ENCODE measurements around the gene TRAPPC2L.
"Not testable (repeated sequence)": the region's sequence is repeated elsewhere in the genome, so short reads cannot be mapped to it uniquely, and the experiment has no call there.

The TRAPPC2L gene

GRCh38 chr16:88819126-88819525, 37.8 kb upstream of the TRAPPC2L start:
- no peak for DNase-seq

GRCh38 chr16:88820385-88821025, 36.4 kb upstream of the TRAPPC2L start:
- DNase-seq = no peak

DNA sequence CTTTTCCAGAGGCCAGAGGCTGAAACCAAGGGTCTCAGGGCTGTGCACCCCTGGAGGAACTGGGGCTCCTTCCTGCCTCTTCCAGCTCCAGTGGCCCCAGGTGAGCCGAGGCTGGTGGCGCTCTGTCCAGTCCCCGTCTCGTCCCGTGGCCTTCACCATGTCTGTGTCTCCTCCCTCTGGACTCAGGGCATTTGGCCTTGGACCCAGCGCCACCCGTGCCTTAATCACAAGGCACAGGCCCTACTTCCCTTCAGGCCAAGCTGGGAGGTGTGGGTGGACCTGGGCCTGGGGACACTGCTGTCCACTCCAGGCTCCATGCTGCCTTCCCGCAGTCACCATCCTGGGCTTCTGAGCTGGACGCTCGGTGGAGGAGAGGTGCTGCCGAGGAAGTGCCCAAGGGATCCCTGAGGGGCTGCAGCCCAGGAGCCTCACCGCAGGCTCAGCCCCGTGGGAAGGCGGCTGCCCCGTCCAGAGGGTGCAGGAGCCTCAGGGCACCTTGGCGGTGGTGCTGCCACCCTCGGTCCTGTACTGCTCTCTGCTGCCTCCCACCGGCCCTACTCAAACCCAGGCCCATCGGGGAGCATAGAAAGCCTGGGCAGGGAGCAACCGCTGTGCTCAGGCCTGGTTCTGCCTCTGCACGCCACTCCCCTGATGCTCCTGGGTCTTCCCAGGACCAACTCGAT, 35.6 kb upstream of the TRAPPC2L start:
- no peak for DNase-seq

DNA sequence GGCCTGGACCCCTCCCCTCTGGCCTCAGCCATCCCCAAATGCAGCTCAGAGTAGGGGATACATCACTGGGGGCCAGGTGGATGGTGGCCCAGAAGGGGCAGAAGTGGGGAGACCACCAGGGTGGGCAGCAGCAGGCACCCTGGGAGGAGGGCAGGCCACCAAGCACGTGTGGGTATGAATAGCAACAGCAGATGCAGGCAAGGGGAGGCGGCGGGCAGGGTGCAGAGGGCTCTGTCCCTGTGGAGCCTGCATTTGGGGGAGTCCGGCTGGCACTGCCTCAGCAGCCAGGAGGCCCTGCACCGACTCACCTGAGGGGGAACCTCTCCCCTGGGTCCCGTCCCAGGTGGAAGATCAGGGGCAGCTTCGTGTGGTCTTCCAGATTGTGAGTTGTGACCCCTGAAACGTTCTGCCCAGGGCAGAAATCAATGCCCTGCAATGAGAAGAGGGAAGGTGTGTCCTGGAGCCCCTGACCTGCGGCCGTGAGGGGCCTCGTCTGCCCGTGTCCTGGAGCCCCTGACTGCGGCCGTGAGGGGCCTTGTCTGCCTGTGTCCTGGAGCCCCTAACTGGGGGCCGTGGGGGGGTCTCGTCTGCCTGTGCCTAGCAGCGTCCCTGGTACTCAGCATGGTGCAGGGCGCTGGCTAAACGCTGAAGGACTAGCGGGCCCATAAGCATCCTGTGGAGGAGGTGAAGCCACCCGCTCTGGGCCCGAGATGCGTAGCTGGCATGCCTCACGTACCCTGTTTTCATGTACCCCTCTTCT, 34.5 kb upstream of the TRAPPC2L start:
- no peak for DNase-seq

DNA sequence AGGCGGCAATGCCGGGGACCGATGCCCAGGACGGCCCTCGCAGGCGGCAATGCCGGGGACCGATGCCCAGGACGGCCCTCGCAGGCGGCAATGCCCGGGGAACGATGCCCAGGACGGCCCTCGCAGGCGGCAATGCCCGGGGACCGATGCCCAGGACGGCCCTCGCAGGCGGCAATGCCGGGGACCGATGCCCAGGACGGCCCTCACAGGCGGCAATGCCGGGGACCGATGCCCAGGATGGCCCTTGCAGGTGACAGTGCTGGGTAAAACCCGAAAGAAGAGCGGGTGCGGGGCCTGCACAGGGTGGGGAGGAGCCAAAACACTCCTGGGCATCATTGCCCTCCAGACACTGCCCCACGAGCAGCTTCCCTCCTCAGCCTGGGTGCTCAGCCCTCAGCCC, 33.3 kb upstream of the TRAPPC2L start:
- DNase-seq = not testable (repeated sequence)

DNA sequence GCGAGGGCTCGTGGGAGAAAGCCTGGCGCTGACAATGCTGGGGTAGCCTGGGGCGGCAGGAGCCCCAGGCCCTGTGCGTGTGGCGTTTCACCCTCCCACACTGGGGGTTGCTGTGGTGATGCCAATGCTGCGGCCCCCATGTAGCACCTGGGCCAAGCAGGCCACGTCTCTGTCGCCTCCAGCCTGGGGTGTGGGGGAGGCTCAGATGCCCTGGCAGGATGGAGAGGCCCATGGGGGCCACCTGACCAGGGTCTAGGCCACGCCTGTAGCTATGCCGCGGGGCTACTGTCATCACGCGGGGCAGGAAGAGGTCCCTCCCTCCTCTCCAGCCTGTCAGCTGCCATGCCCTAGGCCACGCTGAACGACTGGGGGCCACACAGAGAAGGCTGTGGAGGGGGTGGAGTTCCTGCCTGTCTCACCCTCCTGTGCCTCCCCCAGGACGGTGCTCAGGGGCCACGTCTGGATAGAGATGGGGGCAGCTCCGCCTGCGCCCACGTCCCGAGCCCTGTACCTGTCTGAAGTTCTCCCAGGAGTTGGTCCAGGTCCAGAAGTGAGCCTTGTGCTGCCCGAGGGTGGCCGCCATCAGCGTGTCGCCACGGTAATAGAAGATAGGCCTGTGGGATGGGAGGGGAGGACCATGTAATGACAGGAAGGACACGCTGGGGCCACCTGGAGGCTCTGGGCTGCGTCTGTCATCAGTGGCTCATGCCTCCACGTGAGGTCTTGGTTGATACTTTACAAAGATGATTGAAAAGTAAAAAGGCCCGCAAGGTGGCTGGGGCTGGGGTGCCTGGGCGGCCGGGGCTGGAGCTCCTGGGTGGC, 32.5 kb upstream of the TRAPPC2L start:
- no peak for DNase-seq

DNA sequence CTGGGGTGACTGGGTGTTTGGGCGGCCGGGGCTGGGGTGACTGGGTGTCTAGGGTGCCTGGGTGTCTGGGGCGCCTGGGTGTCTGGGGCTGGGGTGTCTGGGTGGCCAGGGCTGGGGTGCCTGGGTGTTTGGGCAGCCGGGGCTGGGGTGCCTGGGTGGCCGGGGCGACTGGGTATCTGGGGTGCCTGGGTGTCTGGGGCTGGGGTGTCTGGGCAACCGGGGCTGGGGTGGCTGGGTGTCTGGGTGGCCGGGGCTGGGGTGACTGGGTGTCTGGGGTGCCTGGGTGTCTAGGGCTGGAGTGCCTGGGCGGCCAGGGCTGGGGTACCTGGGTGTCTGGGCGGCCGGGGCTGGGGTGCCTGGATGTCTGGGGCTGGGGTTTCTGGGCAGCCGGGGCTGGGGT, 31.8 kb upstream of the TRAPPC2L start:
- no peak for DNase-seq

GRCh38 chr16:88826070-88826840, 30.7 kb upstream of the TRAPPC2L start:
- no peak for DNase-seq

DNA sequence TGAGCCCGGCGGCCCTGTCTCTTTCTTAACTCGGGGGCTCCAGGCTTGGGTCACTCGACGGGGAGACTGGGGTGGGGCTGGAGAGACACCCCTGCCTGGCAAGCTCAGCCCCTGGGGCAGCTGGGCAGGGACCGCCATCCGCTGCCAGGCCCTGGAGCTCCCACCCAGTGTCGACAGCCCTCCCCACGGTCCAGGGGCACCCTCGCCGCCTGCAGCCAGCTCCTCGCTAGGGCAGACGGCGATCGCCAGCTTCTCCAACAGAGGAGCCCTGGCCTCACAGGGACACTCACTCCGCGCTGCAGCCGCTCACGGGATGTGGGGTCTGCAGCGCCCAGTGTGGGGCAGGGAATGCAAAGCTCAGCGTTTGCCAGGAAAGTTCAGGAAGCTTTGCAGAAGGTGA, 29.2 kb upstream of the TRAPPC2L start:
- DNase-seq = no peak

- DNase-seq = no peak
Measured at GRCh38 chr16:88828711-88829110, 28.2 kb upstream of the TRAPPC2L start.

DNA sequence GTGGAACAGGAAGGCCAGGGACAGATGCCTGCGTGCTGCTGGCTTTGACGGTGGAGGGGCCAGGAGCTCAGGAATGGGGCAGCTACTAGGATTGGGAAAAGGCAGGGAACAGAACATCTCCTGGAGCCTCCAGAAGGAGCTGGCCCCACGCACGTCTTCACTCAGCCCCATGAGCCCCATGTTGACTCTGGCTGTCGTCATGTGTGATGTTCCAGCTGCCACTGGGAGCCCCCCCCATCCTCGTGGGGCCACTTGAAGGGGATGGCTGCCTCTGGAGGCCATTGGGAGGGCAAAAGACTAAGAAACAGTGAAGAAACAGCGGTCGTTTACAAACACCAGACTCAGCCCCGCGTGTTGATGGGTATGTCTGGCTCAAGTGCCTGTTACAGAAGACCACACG, 26.7 kb upstream of the TRAPPC2L start:
- no peak for DNase-seq

DNA sequence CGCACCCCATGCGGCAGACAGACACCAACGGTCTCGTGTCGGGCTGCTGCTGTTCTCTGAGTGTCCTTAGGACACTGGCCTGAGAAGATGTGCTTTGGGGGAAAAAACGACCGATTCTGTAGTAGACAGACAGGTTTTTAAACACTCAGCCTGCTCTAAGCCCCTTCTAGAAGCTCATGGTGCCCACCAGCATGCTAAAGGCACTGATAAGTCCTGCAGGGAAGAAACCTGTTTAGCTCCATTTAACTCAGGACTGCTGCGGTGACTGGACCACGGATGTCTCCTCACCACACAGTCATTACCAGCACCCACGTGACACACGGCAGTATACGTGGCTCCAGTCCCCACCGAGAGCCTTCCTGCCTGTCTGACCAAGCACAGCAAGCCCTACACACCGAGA, 26.1 kb upstream of the TRAPPC2L start:
- DNase-seq = no peak

DNA sequence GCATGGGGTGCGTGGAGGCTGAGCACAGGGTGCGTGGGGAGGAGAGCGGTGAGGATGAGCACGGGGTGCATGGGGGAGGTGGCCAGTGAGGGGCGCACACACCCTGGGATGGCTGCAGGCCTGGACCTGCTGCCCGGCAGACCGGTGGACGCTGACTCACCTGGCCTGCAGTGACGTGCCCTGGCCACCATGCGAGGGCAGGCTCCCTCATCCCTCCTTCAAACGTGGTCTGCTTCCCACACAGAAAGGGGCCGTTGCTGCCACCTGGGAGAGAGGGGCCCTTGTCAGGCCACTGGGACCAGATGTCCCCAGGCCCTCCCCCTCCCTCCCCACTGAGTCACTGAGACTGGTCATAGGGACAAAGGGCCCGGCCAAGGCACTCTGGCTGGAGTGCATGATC, 25.1 kb upstream of the TRAPPC2L start:
- no peak for DNase-seq

- DNase-seq = no peak
Measured at GRCh38 chr16:88833086-88833485, 23.8 kb upstream of the TRAPPC2L start.

DNA sequence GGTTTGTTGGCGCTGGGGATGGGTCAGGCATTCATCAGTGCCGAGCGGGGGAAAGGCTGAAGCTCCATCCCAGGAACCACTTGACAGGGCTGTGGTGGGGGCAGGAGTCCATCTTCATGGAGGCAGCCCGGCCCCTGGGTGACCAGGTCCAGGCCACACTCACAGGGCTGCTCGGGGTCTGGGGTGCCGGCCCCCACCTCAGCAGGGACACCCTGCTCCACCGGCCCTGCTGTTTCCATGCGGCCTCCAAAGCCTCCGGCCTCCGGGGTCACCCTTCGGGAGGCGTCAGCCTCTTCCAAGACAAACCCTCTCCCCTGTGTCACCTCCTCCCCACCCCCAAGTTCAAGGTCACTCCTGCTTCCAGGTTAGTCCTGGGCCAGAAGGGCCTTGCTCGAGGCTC, 22.3 kb upstream of the TRAPPC2L start:
- no peak for DNase-seq

GRCh38 chr16:88835383-88835782, 21.5 kb upstream of the TRAPPC2L start:
- no peak for DNase-seq

DNA sequence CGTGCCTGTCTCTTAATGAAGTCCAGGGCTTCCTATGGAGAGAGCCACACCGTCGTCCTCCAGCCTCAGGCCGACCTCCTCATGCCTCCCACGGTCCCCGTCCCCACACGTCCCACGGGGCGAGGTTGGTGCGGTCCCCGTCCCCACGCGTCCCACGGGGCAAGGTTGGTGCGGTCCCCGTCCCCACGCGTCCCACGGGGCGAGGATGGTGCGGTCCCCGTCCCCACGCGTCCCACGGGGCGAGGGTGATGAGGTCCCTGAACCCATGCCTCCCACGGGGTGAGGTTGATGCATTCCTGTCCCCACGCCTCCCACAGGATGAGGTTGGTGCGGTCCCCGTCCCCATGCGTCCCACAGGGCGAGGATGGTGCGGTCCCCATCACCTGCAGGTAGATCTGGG, 21.1 kb upstream of the TRAPPC2L start:
- DNase-seq = no peak

- no peak for DNase-seq
Measured at GRCh38 chr16:88836791-88837190, 20.1 kb upstream of the TRAPPC2L start.

GRCh38 chr16:88837806-88838205, 19.1 kb upstream of the TRAPPC2L start:
- DNase-seq = no peak

- no peak for DNase-seq
Measured at GRCh38 chr16:88838566-88838965, 18.4 kb upstream of the TRAPPC2L start.

GRCh38 chr16:88839026-88839529, 17.8 kb upstream of the TRAPPC2L start:
- no peak for DNase-seq
